Heart left ventricle (tissue), 13 donors: ENCODE data around the gene KRTAP9-7.
"Not testable (repeated sequence)": the region's sequence is repeated elsewhere in the genome, so short reads cannot be mapped to it uniquely, and the experiment has no call there.

ENCODE experiments used
- POLR2A ChIP-seq, 2 donors: fragments of 450-650 bp; IDR thresholded peaks; one replicate each; pipeline ENCODE4 v1.6.1; 2017; ENCODE audit warnings: antibody characterized with exemption in 2 of 2, mild to moderate bottlenecking in 2 of 2, moderate library complexity in 2 of 2
- TF ChIP-seq, protein P1 (sequence below), 12 donors: fragments of 200-600 bp; sonication (generic) in 4 of 12; IDR thresholded peaks; one replicate each; pipeline versions ENCODE4 v1.5.0 to v1.8.0; 2018 to 2022; ENCODE audit warnings: antibody characterized with exemption in 12 of 12, mild to moderate bottlenecking in 5 of 12
- donor health status: ischemic (EF 13 %, LVEDD 7.1; RV severe dilation, severe dysfunction).
- donor health status: DM: no; HTN: yes; CAD: no.
- donor health status: DM: no; HTN: no; CAD: no.
- donor health status: ischemic (EF 25% LVEDD 6.9; RV normal size, moderate dysfunction).
- donor health status: ischemic (EF 25% LVEDD 5.7; RV mildly dilated, moderate dysfunction).
- donor health status: ischemic (EF 35%, LVEDD 5.7; RV mildly dilated, moderate dysfunction).
- donor health status: nonischemic (EF 11% LVEDD 7.7; RV severe dilation, severe dysfunction).
- donor health status: DM: yes; HTN: yes; CAD: no.
- donor health status: PGD.
- donor health status: ischemic (EF 29% LVEDD 5.4; RV normal size, mild dysfunction).
- donor health status: nonischemic (EF 23%, LVEDD 6.1; RV moderate dilation, normal function).

DNA sequence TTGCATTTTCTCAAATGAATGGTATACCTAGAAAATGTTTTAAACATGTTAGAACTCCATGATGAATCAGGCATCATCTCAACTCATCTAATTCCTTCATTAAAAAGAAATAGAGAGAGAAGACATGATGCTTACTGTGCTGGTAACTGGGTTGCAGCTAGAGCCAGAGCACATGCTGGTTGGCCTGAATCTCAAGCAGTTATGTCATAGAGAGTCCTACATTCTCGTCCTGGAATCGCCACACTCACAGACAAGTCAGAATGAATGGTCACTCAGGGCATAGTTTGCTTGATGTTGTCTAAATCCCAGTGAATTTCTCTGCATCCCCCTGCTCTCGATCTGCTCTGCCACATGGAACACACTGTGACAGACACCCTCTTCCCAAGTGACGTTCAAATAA, 38.4 kb upstream of the KRTAP9-7 start:
- TF ChIP-seq, protein P1, sequence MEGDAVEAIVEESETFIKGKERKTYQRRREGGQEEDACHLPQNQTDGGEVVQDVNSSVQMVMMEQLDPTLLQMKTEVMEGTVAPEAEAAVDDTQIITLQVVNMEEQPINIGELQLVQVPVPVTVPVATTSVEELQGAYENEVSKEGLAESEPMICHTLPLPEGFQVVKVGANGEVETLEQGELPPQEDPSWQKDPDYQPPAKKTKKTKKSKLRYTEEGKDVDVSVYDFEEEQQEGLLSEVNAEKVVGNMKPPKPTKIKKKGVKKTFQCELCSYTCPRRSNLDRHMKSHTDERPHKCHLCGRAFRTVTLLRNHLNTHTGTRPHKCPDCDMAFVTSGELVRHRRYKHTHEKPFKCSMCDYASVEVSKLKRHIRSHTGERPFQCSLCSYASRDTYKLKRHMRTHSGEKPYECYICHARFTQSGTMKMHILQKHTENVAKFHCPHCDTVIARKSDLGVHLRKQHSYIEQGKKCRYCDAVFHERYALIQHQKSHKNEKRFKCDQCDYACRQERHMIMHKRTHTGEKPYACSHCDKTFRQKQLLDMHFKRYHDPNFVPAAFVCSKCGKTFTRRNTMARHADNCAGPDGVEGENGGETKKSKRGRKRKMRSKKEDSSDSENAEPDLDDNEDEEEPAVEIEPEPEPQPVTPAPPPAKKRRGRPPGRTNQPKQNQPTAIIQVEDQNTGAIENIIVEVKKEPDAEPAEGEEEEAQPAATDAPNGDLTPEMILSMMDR (IDR thresholded peaks at IDR 0.05): not testable (repeated sequence)
- not testable (repeated sequence) for TF ChIP-seq POLR2A (IDR thresholded peaks at IDR 0.05)
